LNCAP (cell line): ENCODE measurements around the gene ATG9B.

Experiments used
- TF ChIP-seq, protein P1 (sequence below): fragments of 450-650 bp; IDR thresholded peaks from 2 replicates; pipeline ENCODE4 v1.5.1; 2017; ENCODE audit warnings: mild to moderate bottlenecking

Gene ATG9B

DNA sequence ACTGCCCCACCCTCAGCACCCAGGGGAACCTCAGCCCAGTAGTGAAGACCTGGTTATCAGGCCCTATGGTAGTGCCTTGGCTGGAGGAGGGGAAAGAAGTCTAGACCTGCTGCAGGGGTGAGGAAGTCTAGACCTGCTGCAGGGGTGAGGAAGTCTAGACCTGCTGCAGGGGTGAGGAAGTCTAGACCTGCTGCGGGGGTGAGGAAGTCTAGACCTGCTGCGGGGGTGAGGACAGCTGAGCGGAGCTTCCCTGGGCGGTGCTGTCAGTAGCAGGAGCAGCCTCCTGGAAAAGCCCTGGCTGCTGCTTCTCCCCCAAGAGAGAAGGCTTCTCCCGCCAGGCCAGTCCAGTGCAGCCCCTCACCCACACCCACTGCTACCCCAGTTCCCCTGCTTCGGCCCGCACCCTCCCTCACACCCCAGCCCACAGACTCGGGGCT is 27.2 kb downstream of the ATG9B start:
- TF ChIP-seq, protein P1, sequence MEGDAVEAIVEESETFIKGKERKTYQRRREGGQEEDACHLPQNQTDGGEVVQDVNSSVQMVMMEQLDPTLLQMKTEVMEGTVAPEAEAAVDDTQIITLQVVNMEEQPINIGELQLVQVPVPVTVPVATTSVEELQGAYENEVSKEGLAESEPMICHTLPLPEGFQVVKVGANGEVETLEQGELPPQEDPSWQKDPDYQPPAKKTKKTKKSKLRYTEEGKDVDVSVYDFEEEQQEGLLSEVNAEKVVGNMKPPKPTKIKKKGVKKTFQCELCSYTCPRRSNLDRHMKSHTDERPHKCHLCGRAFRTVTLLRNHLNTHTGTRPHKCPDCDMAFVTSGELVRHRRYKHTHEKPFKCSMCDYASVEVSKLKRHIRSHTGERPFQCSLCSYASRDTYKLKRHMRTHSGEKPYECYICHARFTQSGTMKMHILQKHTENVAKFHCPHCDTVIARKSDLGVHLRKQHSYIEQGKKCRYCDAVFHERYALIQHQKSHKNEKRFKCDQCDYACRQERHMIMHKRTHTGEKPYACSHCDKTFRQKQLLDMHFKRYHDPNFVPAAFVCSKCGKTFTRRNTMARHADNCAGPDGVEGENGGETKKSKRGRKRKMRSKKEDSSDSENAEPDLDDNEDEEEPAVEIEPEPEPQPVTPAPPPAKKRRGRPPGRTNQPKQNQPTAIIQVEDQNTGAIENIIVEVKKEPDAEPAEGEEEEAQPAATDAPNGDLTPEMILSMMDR: no peak

DNA sequence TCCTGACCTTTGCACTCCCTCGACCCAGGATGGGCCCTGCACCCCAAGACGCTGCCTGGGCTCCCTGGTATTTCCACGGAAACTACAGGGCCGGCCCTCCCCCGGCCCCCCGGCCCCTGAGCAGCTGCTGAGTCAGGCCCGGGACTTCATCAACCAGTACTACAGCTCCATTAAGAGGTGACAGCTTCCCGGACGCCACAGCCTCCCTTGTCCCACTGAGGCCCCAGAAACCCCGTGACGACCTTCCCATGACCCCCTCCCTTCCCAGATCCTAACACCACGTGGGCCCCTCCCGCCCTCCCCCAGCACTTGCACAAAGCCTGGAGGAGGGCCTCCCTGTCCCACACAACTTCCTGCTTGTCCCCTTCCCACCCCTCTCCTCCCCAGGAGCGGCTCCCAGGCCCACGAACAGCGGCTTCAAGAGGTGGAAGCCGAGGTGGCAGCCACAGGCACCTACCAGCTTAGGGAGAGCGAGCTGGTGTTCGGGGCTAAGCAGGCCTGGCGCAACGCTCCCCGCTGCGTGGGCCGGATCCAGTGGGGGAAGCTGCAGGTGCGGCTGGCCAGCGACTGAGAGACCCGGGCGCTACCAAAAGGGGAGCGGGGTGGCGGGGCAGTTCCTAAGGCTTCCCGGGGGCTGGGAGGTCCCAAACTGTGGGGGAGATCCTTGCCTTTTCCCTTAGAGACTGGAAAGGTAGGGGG is 27.8 kb downstream of the ATG9B start:
- TF ChIP-seq, protein P1: no peak

DNA sequence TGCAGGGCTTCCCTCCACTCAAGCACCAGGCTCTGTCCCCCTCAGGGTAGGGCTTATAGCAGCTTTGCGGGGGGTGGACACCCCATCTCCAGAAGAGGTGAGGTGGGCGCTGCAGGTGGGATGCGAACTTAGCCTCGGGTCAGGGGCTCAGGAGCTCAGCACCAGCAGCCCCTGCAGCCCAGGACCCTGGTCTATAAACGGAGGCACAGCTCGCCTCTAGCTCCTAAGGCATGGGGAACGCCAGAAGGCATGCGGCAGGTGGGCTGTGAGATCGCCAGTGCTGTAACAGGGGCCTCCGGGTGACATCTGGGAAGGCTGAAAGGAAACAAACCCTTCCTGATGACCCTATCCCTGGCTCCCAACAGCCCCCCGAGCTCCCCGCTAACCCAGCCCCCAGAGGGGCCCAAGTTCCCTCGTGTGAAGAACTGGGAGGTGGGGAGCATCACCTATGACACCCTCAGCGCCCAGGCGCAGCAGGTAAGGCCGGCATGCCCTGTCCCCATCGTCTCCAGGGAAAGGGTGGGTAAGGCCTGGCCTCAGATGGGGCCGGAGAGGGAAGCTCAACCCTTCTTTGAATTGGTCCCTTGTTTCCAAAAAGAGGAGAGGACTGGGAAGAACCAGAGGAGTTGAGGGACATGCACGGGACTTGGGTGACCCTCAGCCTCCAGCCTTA is 29.3 kb downstream of the ATG9B start:
- TF ChIP-seq, protein P1: no peak

DNA sequence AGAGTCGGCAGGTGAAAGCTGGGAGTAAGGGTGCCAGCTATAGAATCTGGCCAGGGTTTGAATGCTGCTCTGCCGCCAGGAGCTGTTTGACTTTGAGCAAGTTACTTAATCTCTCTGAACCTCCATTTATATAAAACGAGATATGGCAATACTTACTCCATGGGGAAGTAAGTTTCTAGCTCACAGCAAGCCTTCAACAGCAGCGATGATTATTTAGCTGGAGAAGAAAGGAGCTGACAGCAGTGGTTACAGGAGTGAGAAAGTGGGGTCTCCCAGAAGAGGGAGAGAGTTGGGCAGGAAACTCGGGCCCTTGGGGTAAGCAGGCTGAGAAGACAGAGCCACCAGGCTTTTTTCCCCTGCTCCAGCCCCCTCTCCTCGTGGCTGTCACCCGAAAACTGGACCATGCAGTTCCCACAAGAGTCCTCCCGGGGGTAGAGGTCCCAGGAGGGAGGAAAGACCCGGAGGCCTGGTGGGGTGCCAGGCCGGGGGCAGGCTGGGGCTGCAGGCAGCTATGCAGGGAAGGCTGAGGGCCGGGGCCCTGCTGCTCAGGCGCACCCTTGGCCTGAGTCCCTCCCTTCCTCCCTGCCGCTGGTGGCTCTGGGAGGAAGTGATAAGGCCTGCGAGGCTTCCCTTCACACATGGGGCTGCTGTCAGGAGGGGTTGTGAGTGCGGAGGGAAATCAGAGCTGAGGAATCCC is 30.0 kb downstream of the ATG9B start:
- TF ChIP-seq, protein P1: no peak

DNA sequence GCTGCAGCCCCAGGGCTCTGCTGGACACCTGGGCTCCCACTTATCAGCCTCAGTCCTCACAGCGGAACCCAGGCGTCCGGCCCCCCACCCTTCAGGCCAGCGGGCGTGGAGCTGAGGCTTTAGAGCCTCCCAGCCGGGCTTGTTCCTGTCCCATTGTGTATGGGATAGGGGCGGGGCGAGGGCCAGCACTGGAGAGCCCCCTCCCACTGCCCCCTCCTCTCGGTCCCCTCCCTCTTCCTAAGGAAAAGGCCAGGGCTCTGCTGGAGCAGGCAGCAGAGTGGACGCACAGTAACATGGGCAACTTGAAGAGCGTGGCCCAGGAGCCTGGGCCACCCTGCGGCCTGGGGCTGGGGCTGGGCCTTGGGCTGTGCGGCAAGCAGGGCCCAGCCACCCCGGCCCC is 30.8 kb downstream of the ATG9B start:
- TF ChIP-seq, protein P1: no peak

DNA sequence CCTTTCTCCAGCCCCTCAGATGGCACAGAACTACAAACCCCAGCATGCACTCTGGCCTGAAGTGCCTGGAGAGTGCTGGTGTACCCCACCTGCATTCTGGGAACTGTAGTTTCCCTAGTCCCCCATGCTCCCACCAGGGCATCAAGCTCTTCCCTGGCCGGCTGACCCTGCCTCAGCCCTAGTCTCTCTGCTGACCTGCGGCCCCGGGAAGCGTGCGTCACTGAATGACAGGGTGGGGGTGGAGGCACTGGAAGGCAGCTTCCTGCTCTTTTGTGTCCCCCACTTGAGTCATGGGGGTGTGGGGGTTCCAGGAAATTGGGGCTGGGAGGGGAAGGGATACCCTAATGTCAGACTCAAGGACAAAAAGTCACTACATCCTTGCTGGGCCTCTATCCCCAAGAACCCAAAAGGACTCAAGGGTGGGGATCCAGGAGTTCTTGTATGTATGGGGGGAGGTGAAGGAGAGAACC is 31.4 kb downstream of the ATG9B start:
- TF ChIP-seq, protein P1: no peak

DNA sequence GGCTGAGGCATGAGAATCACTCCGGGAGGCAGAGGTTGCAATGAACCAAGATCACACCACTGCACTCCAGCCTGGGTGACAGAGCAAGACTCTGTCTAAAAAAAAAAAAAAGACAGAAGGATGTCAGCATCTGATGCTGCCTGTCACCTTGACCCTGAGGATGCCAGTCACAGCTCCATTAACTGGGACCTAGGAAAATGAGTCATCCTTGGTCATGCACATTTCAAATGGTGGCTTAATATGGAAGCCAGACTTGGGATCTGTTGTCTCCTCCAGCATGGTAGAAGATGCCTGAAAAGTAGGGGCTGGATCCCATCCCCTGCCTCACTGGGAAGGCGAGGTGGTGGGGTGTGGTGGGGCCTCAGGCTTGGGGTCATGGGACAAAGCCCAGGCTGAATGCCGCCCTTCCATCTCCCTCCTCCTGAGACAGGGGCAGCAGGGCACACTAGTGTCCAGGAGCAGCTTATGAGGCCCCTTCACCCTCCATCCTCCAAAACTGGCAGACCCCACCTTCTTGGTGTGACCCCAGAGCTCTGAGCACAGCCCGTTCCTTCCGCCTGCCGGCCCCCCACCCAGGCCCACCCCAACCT is 32.1 kb downstream of the ATG9B start:
- TF ChIP-seq, protein P1: no peak
